T-helper 17 cell (primary cell): Measurements from ENCODE around the gene MRPS21. TPM values are rescaled to one million over a fixed set of nuclear protein-coding genes. Genes with fewer than 3 reads are reported as not detected.

ENCODE experiments used
- total RNA-seq, 4 donors: library from RNA in 2 of 4; stranded (reverse) in 2 of 4; gene quantifications; one replicate each; pipeline ENCODE4 v1.2.3 and lab custom pipeline; 2022 to 2026

Gene MRPS21
- total RNA-seq, 2 donors from 2014 or later, result 48.5 to 49.2 TPM

Other genes starting within 250 kb of the MRPS21 start
- 10 to 100 TPM; 17.5 to 18.4 TPM for gene VPS45, start 226.1 kb upstream of the MRPS21 start, total RNA-seq
- 100 to 1,000 TPM in 1 of 2 donors, 10 to 100 TPM in 1; 71.4 to 124 TPM for gene PLEKHO1, start 143.9 kb upstream of the MRPS21 start, total RNA-seq
- 10 to 100 TPM; 45.4 to 50.2 TPM for gene ANP32E, start 57.7 kb upstream of the MRPS21 start, total RNA-seq
- gene CA14, start 36.1 kb upstream of the MRPS21 start, total RNA-seq, result not detected
- 100 to 1,000 TPM; 118 TPM for gene APH1A, start 24.8 kb upstream of the MRPS21 start, total RNA-seq
- gene C1orf54, start 21.1 kb upstream of the MRPS21 start, total RNA-seq, result 1 to 10 TPM; 4.6 to 6.6 TPM
- 1 to 10 TPM; 3.6 to 4.5 TPM for gene CIART, start 11.3 kb upstream of the MRPS21 start, total RNA-seq
- gene PRPF3, start 27.7 kb downstream of the MRPS21 start, total RNA-seq, result 100 to 1,000 TPM; 108 to 111 TPM
- 10 to 100 TPM; 36.2 to 38.7 TPM for gene RPRD2, start 70.3 kb downstream of the MRPS21 start, total RNA-seq
- gene TARS2, start 193.6 kb downstream of the MRPS21 start, total RNA-seq, result 10 to 100 TPM; 28.5 to 32.9 TPM
- gene ECM1, start 214.2 kb downstream of the MRPS21 start, total RNA-seq, result under 1 TPM; 0.25 to 0.70 TPM
- 1 to 10 TPM in 1 of 2 donors, not detected in 1; 1.1 TPM for gene FALEC, start 221.9 kb downstream of the MRPS21 start, total RNA-seq